Measurements from ENCODE around the gene SAP30. TPM values are rescaled to one million over a fixed set of nuclear protein-coding genes. Genes with fewer than 3 reads are reported as not detected.
A peak's percentile ranks its signal among the peaks of the same experiment; 100 is the strongest.

SAP30 gene
- total and polyA plus RNA-seq, 9 of the 15 experiments (the other 6 are each of a cell fraction or from before 2014, with no cell fraction given) = 5.9 to 51.1 (median 32.6) TPM

DNA sequence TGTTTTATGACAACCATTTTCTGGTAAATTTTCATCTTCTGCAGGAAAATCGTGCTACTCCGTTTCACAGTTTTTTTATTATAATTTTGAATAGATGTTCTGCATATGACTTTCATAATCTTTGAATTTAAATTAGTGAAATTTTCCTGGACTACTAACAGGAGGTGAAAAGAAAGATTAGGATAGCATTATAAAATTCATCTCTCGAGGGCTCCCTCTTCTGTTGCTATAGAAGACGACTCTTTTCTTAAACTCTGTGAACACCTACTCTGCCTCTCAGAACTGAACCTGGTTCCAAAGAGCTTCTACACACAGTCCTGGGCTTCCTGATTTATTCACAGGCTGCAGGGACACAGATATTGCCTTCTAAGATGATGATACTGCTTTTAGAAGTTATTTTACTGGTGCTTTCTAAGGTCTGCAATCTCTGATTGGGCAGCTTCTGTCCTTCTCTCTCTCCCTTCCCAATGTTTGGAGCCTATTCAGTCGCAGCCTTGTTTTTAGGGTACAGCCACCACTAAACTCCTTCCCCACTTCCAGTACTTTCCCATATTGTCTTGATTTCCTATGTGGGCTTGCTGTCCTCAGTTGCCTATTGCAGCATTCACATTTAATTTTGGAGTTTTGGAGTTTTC, 10.1 kb upstream of the SAP30 start:
- Histone ChIP-seq H3K36me3 (ENCODE audit: control insufficient read depth, insufficient read depth, low read length) (no peaks in the 10 kb centered on the region), H3K9me3 (replicated peaks; ENCODE audit: control insufficient read depth, insufficient read depth, low read depth, low read length) (no peaks in the 10 kb centered on the region), H3K27ac (ENCODE audit: extremely low read depth, low read depth, low read length) (no peak overlapping the region), H4K20me1 (replicated peaks; ENCODE audit: control insufficient read depth, insufficient read depth, low read length) (no peaks in the 10 kb centered on the region), H2AFZ (ENCODE audit: low read depth, low read length) (peak overlapping the region; percentile 58), H3K27me3 (ENCODE audit: control insufficient read depth in 2 of 2, insufficient read depth in 2 of 2, low read length in 2 of 2) (no peaks in the 10 kb centered on the region), H3K9me1 (ENCODE audit: control insufficient read depth, insufficient read depth, low read length) (no peaks in the 10 kb centered on the region), H3K4me2 (ENCODE audit: insufficient read depth, low read length) (no peak overlapping the region), H3K4me1 (replicated peaks in 1 of 2; ENCODE audit: control insufficient read depth in 2 of 2, insufficient read depth in 2 of 2, low read length in 2 of 2) (no peaks in the 10 kb centered on the region), H3K79me2 (ENCODE audit: control insufficient read depth, insufficient read depth, low read length) (no peaks in the 10 kb centered on the region), H3K4me3 (no peak overlapping the region), H3K9ac (ENCODE audit: insufficient read depth in 1 of 2, low read depth in 2 of 2, low read length in 2 of 2) (no peak overlapping the region)
- 34% methylated on average over 5 of the region's 5 CpGs for WGBS (ENCODE audit: insufficient coverage, low coverage, missing lambda C conversion rate)
- intact Hi-C loops (cut with micrococcal nuclease) (no loop called here), in situ Hi-C loops (cut with MboI) (no loop called here)
- POLR2A ChIA-PET = interaction anchor here (0.6 to 0.9 kb wide), 3 partner anchors 9 to 26 kb away, joined by 3 to 5 read pairs (median 4); partner anchors contain the start of gene HMGB2
- FAIRE-seq (peak; percentile 76), DNase-seq (ENCODE audit: extremely low read depth in 1 of 4, low spot score in 3 of 4) (peak in 1 of 4 experiments; percentile 11), ATAC-seq (peak; percentile 82)
- BruUV-seq (replicated peaks) = no TSS peak
- no peak for TF ChIP-seq MTA2 (IDR thresholded peaks at IDR 0.05; ENCODE audit: low read depth)
- TF ChIP-seq CTCF (IDR thresholded peaks at IDR 0.05 in 2 of 3, conservative IDR thresholded peaks at IDR 0.05 in 1 of 3; ENCODE audit: insufficient read depth in 2 of 3, low read depth in 1 of 3, low read length in 3 of 3) = peak in 2 of 3 experiments; percentile 37 to 49; a peak in 3 of 6 replicates
- peak in 1 of 2 experiments; percentile 37; a peak in 1 of 4 replicates for TF ChIP-seq RAD21 (CRISPR knock-in tag; conservative IDR thresholded peaks at IDR 0.05 in 1 of 2, IDR thresholded peaks at IDR 0.05 in 1 of 2)
- CTCF ChIA-PET (ENCODE audit: low intra/inter-chr PET ratio) = interaction anchor here (0.6 kb wide), 1 partner anchor 347 kb away, joined by 3 read pairs; no protein-coding TSS in a partner anchor
